Adrenal gland (tissue), 5 donors: ENCODE measurements around the gene MOK.

Source experiments
- CTCF ChIP-seq, 6 experiments: fragments of 450-650 bp in 4 of 6; fragments of 200-600 bp in 2 of 6; sonication (generic) in 1 of 6; IDR thresholded peaks; 1 replicate in 5 of 6; 2 replicates in 1 of 6; pipeline versions ENCODE4 v1.5.1 to v1.8.0; 2016 to 2021; ENCODE audit warnings: antibody characterized with exemption in 6 of 6, mild to moderate bottlenecking in 2 of 6, moderate library complexity in 1 of 6
- POLR2A ChIP-seq, 2 donors: fragments of 450-650 bp; IDR thresholded peaks; one replicate each; pipeline ENCODE4 v1.6.1; 2017; ENCODE audit warnings: antibody characterized with exemption in 2 of 2, mild to moderate bottlenecking in 2 of 2, moderate library complexity in 1 of 2
- donor health status: DM: no; HTN: no; CAD: no.

- no peak for TF ChIP-seq CTCF (IDR thresholded peaks at IDR 0.05)
- no peak for TF ChIP-seq POLR2A (IDR thresholded peaks at IDR 0.05)
These were observed 72.7 kb downstream of the MOK start for GRCh38 chr14:102232348-102232625.
